Right atrium auricular region (tissue), 2 donors: Measurements from ENCODE around the gene TTC23L. TPM values are rescaled to one million over a fixed set of nuclear protein-coding genes. Genes with fewer than 3 reads are reported as not detected.

Source experiments
- DNase-seq: peaks from one replicate; pipeline ENCODE4 v3.0.0-alpha.2; 2019; ENCODE audit warnings: low spot score
- H3K27ac ChIP-seq, 2 donors: fragments of 200-600 bp; sonication (generic); 1 replicate in 1 of 2; 2 replicates in 1 of 2; pipeline ENCODE4 v1.5.1; 2016 to 2019
- H3K27me3 ChIP-seq, 2 donors: fragments of 200-600 bp; sonication (generic); one replicate each; pipeline versions ENCODE4 v1.5.1 to v1.6.0; 2017 to 2019
- H3K36me3 ChIP-seq: fragments of 200-600 bp; sonication (generic); one replicate; pipeline ENCODE4 v1.5.1; 2016
- H3K4me1 ChIP-seq, 2 donors: fragments of 200-600 bp; sonication (generic); one replicate each; pipeline versions ENCODE4 v1.5.1 to v1.6.0; 2017 to 2019
- H3K4me3 ChIP-seq, 2 donors: fragments of 200-600 bp; sonication (generic); 1 replicate in 1 of 2; 2 replicates in 1 of 2; pipeline ENCODE4 v1.5.1; 2017 to 2019; ENCODE audit warnings: mild to moderate bottlenecking in 1 of 2, moderate library complexity in 1 of 2
- H3K9me3 ChIP-seq, 2 donors: fragments of 200-600 bp; sonication (generic); one replicate each; pipeline ENCODE4 v1.5.1; 2019
- total RNA-seq, 2 donors: library from RNA; depleted of rRNA; stranded (reverse); fragments of >200 nt; gene quantifications; one replicate each; pipeline ENCODE4 v1.1.0, GENCODE V29; 2016
- TF ChIP-seq, protein P1 (sequence below), 2 donors: fragments of 200-600 bp; sonication (generic); IDR thresholded peaks; one replicate each; pipeline ENCODE4 v1.5.1; 2019; ENCODE audit warnings: antibody characterized with exemption in 2 of 2

TTC23L gene
- total RNA-seq, 2 donors from 2014 or later: 0.28 TPM; not detected in 1

DNA sequence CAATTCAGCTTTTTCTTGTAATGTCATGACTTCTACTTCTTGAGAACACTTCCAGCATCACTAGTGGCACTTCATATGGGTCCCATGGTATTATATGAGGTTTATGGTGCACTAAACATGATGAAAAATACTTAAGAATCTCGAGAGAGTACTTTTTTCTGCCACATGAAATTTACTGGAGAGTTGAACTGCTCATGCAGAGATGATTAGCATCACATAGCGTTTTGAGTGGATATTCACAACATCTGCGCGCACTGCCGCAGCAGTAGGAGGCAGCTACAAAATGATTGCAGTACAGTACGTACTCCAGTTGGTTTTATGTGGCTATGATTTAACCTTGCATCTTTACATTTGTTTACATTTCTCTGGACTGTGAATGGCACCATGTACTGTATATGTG, 61.7 kb downstream of the TTC23L start:
- Histone ChIP-seq H3K4me1 (no peaks in the 10 kb centered on the region), H3K9me3 (no peaks in the 10 kb centered on the region), H3K27ac (no peak overlapping the region), H3K27me3 (no peaks in the 10 kb centered on the region), H3K36me3 (peaks cover 3% of the 10 kb centered on the region), H3K4me3 (no peak overlapping the region)
- TF ChIP-seq, protein P1, sequence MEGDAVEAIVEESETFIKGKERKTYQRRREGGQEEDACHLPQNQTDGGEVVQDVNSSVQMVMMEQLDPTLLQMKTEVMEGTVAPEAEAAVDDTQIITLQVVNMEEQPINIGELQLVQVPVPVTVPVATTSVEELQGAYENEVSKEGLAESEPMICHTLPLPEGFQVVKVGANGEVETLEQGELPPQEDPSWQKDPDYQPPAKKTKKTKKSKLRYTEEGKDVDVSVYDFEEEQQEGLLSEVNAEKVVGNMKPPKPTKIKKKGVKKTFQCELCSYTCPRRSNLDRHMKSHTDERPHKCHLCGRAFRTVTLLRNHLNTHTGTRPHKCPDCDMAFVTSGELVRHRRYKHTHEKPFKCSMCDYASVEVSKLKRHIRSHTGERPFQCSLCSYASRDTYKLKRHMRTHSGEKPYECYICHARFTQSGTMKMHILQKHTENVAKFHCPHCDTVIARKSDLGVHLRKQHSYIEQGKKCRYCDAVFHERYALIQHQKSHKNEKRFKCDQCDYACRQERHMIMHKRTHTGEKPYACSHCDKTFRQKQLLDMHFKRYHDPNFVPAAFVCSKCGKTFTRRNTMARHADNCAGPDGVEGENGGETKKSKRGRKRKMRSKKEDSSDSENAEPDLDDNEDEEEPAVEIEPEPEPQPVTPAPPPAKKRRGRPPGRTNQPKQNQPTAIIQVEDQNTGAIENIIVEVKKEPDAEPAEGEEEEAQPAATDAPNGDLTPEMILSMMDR (IDR thresholded peaks at IDR 0.05): no peak
- DNase-seq: no peak

DNA sequence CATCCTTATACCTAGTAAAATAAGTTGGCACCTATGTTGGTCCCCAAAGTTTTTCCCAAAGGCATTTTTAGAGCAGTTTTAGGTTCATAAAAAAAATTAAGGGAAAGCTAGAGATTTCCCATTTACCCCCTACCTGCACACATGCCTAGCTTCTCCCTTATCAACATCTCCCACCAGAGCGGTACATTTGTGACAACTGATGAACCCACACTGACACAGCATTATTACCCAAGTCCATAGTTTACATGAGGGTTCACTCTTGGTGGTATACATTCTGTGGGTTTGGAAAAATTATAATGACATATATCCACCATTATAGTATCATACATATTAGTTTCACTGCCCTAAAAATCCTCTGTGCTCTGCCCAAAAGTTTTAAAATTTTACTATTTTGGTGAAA, 64.3 kb downstream of the TTC23L start:
- no peaks in the 10 kb centered on the region for H3K9me3 ChIP-seq
- H3K4me1 ChIP-seq: no peaks in the 10 kb centered on the region
- TF ChIP-seq, protein P1 (IDR thresholded peaks at IDR 0.05): no peak
- no peak for DNase-seq
- H3K4me3 ChIP-seq: no peak overlapping the region
- H3K27ac ChIP-seq: no peak overlapping the region
- no peaks in the 10 kb centered on the region for H3K27me3 ChIP-seq
- peaks cover 5% of the 10 kb centered on the region for H3K36me3 ChIP-seq

DNA sequence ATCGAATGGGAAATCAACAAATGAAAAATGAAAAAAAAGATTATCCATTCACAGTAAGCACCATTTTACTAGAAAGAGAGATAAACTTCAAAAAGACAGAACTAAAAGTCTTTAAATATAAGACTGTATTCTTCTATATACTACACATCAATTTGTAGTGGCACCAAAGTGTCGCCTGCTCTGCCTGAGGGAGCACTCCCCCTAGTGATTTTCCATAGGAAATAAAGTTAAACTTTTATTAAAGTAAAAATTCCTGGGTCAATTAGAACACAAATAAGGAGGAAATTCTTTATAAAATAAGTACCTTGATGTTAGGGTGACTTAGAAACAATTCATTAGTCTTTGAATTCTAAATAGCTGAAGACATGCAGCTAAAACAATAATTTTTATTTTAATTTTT, 66.6 kb downstream of the TTC23L start:
- no peaks in the 10 kb centered on the region for H3K27me3 ChIP-seq
- no peak for DNase-seq
- no peak overlapping the region for H3K4me3 ChIP-seq
- no peaks in the 10 kb centered on the region for H3K9me3 ChIP-seq
- TF ChIP-seq, protein P1 (IDR thresholded peaks at IDR 0.05): peak; percentile 20 to 41
- H3K4me1 ChIP-seq: no peaks in the 10 kb centered on the region
- H3K27ac ChIP-seq: no peak overlapping the region
- peaks cover 13% of the 10 kb centered on the region for H3K36me3 ChIP-seq

DNA sequence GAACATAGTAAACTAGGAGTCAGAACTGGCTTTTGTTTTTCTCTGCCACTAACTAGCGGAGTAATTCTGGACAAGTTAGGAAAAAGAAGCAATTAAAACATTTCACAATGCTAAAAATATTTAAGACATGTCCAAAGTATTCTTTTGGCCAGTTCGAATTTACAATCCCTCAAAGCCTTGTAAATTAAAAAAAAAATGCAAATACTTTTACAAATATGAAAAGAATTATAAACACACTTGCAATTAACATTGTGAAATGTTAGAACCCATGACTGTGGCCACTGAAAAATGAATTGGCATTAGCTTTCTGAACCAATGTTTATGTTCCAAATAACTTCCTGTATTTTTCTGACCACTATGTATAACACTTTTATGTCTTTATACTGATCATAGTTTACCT, 74.1 kb downstream of the TTC23L start:
- H3K9me3 ChIP-seq: no peaks in the 10 kb centered on the region
- DNase-seq: no peak
- TF ChIP-seq, protein P1 (IDR thresholded peaks at IDR 0.05): no peak
- H3K27ac ChIP-seq: no peak overlapping the region
- H3K36me3 ChIP-seq: peaks cover 25% of the 10 kb centered on the region
- H3K4me1 ChIP-seq: peaks cover 0 to 31% of the 10 kb centered on the region in 2 donors
- no peak overlapping the region for H3K4me3 ChIP-seq
- no peaks in the 10 kb centered on the region for H3K27me3 ChIP-seq

DNA sequence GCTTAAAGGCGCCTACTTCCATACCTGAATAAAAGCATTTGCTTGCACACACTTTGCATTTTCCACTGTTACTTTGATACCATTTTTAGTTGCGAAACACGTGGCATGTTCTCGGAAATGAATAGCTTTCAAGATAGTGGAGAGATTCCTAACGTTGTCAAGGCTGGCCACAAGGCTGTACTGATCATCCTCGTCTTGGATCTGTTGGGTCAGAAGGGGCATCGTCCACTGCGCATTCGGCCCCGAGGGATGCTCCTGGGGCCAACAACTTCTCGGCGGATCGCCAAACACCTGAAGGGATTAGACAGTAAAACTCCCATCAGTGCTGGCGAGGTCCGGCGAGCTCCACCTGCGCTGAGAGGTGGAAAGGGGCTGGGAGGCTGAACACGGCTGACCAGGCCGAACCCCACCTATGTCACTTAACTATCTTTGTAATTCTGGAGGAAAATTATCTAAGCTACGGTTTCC, 75.7 kb downstream of the TTC23L start:
- TF ChIP-seq, protein P1 (IDR thresholded peaks at IDR 0.05): no peak
- DNase-seq: no peak
- H3K4me3 ChIP-seq: peak overlapping the region; percentile 90 to 95
- H3K27ac ChIP-seq: peak overlapping the region; percentile 81 to 88
- peaks cover 0 to 31% of the 10 kb centered on the region in 2 donors for H3K4me1 ChIP-seq
- peaks cover 29% of the 10 kb centered on the region for H3K36me3 ChIP-seq
- H3K27me3 ChIP-seq: no peaks in the 10 kb centered on the region
- H3K9me3 ChIP-seq: no peaks in the 10 kb centered on the region
